Endothelial cell of umbilical vein (primary cell): Measurements from ENCODE around the gene FTHL17. TPM values are rescaled to one million over a fixed set of nuclear protein-coding genes. Genes with fewer than 3 reads are reported as not detected.

Experiments used
- BruUV-seq: library from RNA; stranded (reverse); fragments of 400-500 nt; replicated peaks from 2 replicates; lab custom pipeline; 2021; lab: Mats Ljungman, UMichigan
- CTCF ChIA-PET: fragments of 300-600, 350-600 bp; sonication (Branson Sonifier 250); formaldehyde crosslinking; loops from one replicate; lab custom pipeline; 2021; ENCODE audit warnings: antibody characterized with exemption, inconsistent platforms; lab: Charles Lee
- POLR2A ChIA-PET: fragments of 300-600, 350-600 bp; sonication (Branson Sonifier 250); formaldehyde crosslinking; loops from one replicate; lab custom pipeline; 2021; ENCODE audit warnings: antibody characterized with exemption, inconsistent platforms; lab: Charles Lee
- DNase-seq: peaks from one replicate; pipeline ENCODE4 v3.0.0-alpha.2; 2011; ENCODE audit warnings: low read depth, low spot score
- FAIRE-seq: peaks from 2 replicates; lab custom pipeline; 2011; peaks lifted over from hg19 to GRCh38; lab: Jason Lieb, UNC
- H2AFZ ChIP-seq: 2 replicates; pipeline ENCODE4 v1.6.0; 2012; ENCODE audit warnings: low read depth, low read length, control low read depth, inconsistent platforms
- H3K27ac ChIP-seq: 2 replicates; pipeline ENCODE4 v1.5.1; 2011; ENCODE audit warnings: low read depth, mild to moderate bottlenecking, control low read depth, low read length, moderate library complexity; ENCODE audit not compliant: insufficient read depth
- H3K27me3 ChIP-seq, 2 experiments: 2 replicates each; pipeline versions ENCODE4 v1.6.0 to v1.6.1; 2011; ENCODE audit warnings: low read length in 2 of 2, mixed read lengths in 1 of 2; ENCODE audit not compliant: control insufficient read depth in 2 of 2, insufficient read depth in 2 of 2
- H3K36me3 ChIP-seq, 2 experiments: 2 replicates in 1 of 2; 3 replicates in 1 of 2; pipeline ENCODE4 v1.5.1; 2011; ENCODE audit warnings: low read length in 2 of 2, mild to moderate bottlenecking in 1 of 2, moderate library complexity in 1 of 2; ENCODE audit not compliant: control insufficient read depth in 2 of 2, insufficient read depth in 2 of 2; ENCODE audit errors: extremely low read depth in 1 of 2
- H3K4me1 ChIP-seq: 3 replicates; pipeline ENCODE4 v1.5.1; 2011; ENCODE audit warnings: mild to moderate bottlenecking, low read length; ENCODE audit not compliant: control insufficient read depth, insufficient read depth; ENCODE audit errors: extremely low read depth
- H3K4me2 ChIP-seq: 2 replicates; pipeline ENCODE4 v1.6.1; 2011; ENCODE audit warnings: low read length, control low read depth, mixed read lengths; ENCODE audit not compliant: insufficient read depth
- H3K4me3 ChIP-seq, 3 experiments: fragments of 200-600 bp in 1 of 3; sonication (generic), shearing (Covaris generic) in 1 of 3; replicated peaks in 1 of 3; 2 replicates each; pipeline ENCODE4 v1.5.1; 2011 to 2016; ENCODE audit warnings: control low read depth in 3 of 3, low read length in 3 of 3, mild to moderate bottlenecking in 2 of 3, inconsistent platforms in 1 of 3, low read depth in 1 of 3, moderate library complexity in 1 of 3; ENCODE audit not compliant: insufficient read depth in 1 of 3
- H3K79me2 ChIP-seq: 2 replicates; pipeline ENCODE4 v1.6.0; 2012; ENCODE audit warnings: low read length, inconsistent platforms; ENCODE audit not compliant: control insufficient read depth, insufficient read depth
- H3K9ac ChIP-seq: replicated peaks from 2 replicates; pipeline ENCODE3; 2011; ENCODE audit warnings: low read length, control low read depth; ENCODE audit not compliant: insufficient read depth; ENCODE audit errors: extremely low read depth
- H3K9me1 ChIP-seq: replicated peaks from 3 replicates; pipeline ENCODE4 v1.6.0; 2011; ENCODE audit warnings: mild to moderate bottlenecking, low read length; ENCODE audit not compliant: control insufficient read depth, insufficient read depth; ENCODE audit errors: extremely low read depth
- H3K9me3 ChIP-seq: replicated peaks from 2 replicates; pipeline ENCODE4 v1.5.1; 2012; ENCODE audit warnings: low read length, inconsistent platforms; ENCODE audit not compliant: control insufficient read depth, insufficient read depth
- H4K20me1 ChIP-seq: replicated peaks from 2 replicates; pipeline ENCODE3; 2011; ENCODE audit warnings: mild to moderate bottlenecking, low read length; ENCODE audit not compliant: control insufficient read depth, insufficient read depth; ENCODE audit errors: extremely low read depth
- EZH2 ChIP-seq: IDR thresholded peaks from 2 replicates; pipeline ENCODE4 v1.6.1; 2012; ENCODE audit warnings: borderline replicate concordance, low read depth, mild to moderate bottlenecking, moderate library complexity, low read length, inconsistent platforms; ENCODE audit not compliant: severe bottlenecking
- FOS ChIP-seq: IDR thresholded peaks from 2 replicates; pipeline ENCODE4 v1.6.1; 2011; ENCODE audit warnings: mild to moderate bottlenecking, low read length, moderate library complexity, borderline replicate concordance; ENCODE audit not compliant: insufficient read depth
- GATA2 ChIP-seq: IDR thresholded peaks from 2 replicates; pipeline ENCODE4 v1.7.0; 2011; ENCODE audit warnings: low read depth, mild to moderate bottlenecking, moderate library complexity, mixed read lengths, low read length; ENCODE audit not compliant: insufficient read length, insufficient read depth
- JUN ChIP-seq: IDR thresholded peaks from 2 replicates; pipeline ENCODE4 v1.6.1; 2011; ENCODE audit warnings: borderline replicate concordance, low read depth; ENCODE audit not compliant: insufficient read length, insufficient read depth
- MYC ChIP-seq: IDR thresholded peaks from one replicate; pipeline ENCODE4 v1.6.1; 2011; ENCODE audit warnings: mild to moderate bottlenecking, low read depth, low read length
- POLR2A ChIP-seq: IDR thresholded peaks from 2 replicates; pipeline ENCODE4 v1.6.1; 2012; ENCODE audit warnings: low read depth, mild to moderate bottlenecking, control low read depth, low read length
- POLR2AphosphoS5 ChIP-seq: IDR thresholded peaks from 2 replicates; pipeline ENCODE4 v1.6.1; 2012; ENCODE audit warnings: low read depth, mild to moderate bottlenecking, control low read depth, low read length, moderate library complexity; ENCODE audit not compliant: insufficient read depth
- dilution Hi-C: fragments of 300-500 bp; cut with MboI; formaldehyde crosslinking; loops from one replicate; pipeline ENCODE4 v1.15.0; 2019; ENCODE audit warnings: low sequenced_read_pairs; ENCODE audit not compliant: extremely low pct_ligation_motif_present
- intact Hi-C: fragments of 100-400 bp; cut with micrococcal nuclease; formaldehyde crosslinking; loops from one replicate; pipeline ENCODE4 v1.10.0; 2022
- polyA plus RNA-seq, 4 experiments: library from polyadenylated mRNA; depleted of rRNA in 3 of 4; stranded (reverse) in 3 of 4; unstranded in 1 of 4; fragments of >200 nt; gene quantifications; 2 replicates each; pipeline versions ENCODE4 v1.2.1 to v1.2.3, GENCODE V29; 2011 to 2012; ENCODE audit warnings: missing spikeins in 1 of 4
- total RNA-seq: library from RNA; stranded (reverse); gene quantifications from 2 replicates; pipeline ENCODE4 v1.2.3, GENCODE V29; 2021
- TF ChIP-seq, protein P1 (sequence below), 2 donors: IDR thresholded peaks; 1 replicate in 1 of 2; 2 replicates in 1 of 2; pipeline ENCODE4 v1.5.1; 2011; ENCODE audit warnings: low read length in 2 of 2, mild to moderate bottlenecking in 2 of 2, moderate library complexity in 2 of 2, control low read depth in 1 of 2, inconsistent platforms in 1 of 2, low read depth in 1 of 2; ENCODE audit not compliant: insufficient read depth in 1 of 2; ENCODE audit errors: extremely low read depth in 1 of 2
- TF ChIP-seq, protein P2 (sequence below): IDR thresholded peaks from 2 replicates; pipeline ENCODE4 v1.6.1; 2011; ENCODE audit not compliant: insufficient read depth, insufficient read length

Gene FTHL17
- total and polyA plus RNA-seq, 2 donors (not counting 3 experiments of a cell fraction or from before 2014, with no cell fraction given), result not detected

DNA sequence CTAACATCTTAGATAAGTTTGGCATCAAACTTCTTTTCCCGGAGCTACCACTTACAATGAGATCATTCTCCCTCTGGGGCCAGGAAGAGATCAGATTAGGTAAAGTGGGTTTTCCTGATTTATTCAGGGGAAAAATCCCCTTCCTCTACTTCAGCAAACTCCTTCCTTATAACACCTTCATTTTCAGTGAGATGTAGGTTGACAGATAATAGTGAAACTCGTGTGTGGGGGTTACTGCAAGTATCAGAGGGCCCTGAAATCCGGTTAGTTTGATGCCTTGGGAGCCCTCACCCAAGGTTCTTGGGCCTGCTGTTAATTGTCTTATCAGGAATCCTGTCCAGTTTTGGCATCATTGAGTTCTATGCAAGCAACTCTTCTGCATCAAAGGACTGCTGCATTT lies 10.8 kb downstream of the FTHL17 start:
- TF ChIP-seq, protein P1, sequence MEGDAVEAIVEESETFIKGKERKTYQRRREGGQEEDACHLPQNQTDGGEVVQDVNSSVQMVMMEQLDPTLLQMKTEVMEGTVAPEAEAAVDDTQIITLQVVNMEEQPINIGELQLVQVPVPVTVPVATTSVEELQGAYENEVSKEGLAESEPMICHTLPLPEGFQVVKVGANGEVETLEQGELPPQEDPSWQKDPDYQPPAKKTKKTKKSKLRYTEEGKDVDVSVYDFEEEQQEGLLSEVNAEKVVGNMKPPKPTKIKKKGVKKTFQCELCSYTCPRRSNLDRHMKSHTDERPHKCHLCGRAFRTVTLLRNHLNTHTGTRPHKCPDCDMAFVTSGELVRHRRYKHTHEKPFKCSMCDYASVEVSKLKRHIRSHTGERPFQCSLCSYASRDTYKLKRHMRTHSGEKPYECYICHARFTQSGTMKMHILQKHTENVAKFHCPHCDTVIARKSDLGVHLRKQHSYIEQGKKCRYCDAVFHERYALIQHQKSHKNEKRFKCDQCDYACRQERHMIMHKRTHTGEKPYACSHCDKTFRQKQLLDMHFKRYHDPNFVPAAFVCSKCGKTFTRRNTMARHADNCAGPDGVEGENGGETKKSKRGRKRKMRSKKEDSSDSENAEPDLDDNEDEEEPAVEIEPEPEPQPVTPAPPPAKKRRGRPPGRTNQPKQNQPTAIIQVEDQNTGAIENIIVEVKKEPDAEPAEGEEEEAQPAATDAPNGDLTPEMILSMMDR (IDR thresholded peaks at IDR 0.05; ENCODE audit: extremely low read depth in 1 of 2, insufficient read depth in 1 of 2, low read depth in 1 of 2, low read length in 2 of 2), result no peak
- TF ChIP-seq GATA2, result no peak
- no peak for TF ChIP-seq FOS
- TF ChIP-seq JUN, result no peak
- TF ChIP-seq, protein P2, sequence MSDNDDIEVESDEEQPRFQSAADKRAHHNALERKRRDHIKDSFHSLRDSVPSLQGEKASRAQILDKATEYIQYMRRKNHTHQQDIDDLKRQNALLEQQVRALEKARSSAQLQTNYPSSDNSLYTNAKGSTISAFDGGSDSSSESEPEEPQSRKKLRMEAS, result no peak
- no peak for TF ChIP-seq MYC
- TF ChIP-seq POLR2A, result no peak
- no peak for TF ChIP-seq POLR2AphosphoS5
- TF ChIP-seq EZH2, result no peak
- no peak for FAIRE-seq
- BruUV-seq, result no TSS peak

More for the DNA sequence above, 10.8 kb downstream of the FTHL17 start:
- dilution Hi-C loops (no loop called here), intact Hi-C loops (no loop called here)
- ChIA-PET POLR2A (no interaction called here), CTCF (no interaction called here)
- H3K36me3 ChIP-seq, result no peaks in the 10 kb centered on the region
- H3K27me3 ChIP-seq, result no peaks in the 10 kb centered on the region
- H3K79me2 ChIP-seq, result no peaks in the 10 kb centered on the region
- H3K4me3 ChIP-seq, result no peak overlapping the region
- H3K27ac ChIP-seq, result no peak overlapping the region
- no peaks in the 10 kb centered on the region for H3K9me3 ChIP-seq
- H2AFZ ChIP-seq, result no peak overlapping the region
- H3K9ac ChIP-seq, result no peak overlapping the region
- no peak overlapping the region for H3K4me2 ChIP-seq
- H3K4me1 ChIP-seq, result no peaks in the 10 kb centered on the region
- no peak for DNase-seq
- no peaks in the 10 kb centered on the region for H3K9me1 ChIP-seq
- H4K20me1 ChIP-seq, result no peaks in the 10 kb centered on the region
